Bronchial epithelial cell (primary cell): Measurements from ENCODE around the gene STX11. TPM values are rescaled to one million over a fixed set of nuclear protein-coding genes. Genes with fewer than 3 reads are reported as not detected.

Experiments used
- DNase-seq: peaks from one replicate; pipeline ENCODE4 v3.0.0-alpha.2; 2010; ENCODE audit warnings: low read depth
- FAIRE-seq: peaks from 2 replicates; lab custom pipeline; 2011; peaks lifted over from hg19 to GRCh38; lab: Jason Lieb, UNC
- H3K27me3 ChIP-seq: 2 replicates; pipeline ENCODE4 v1.5.1; 2011; ENCODE audit warnings: low read length; ENCODE audit not compliant: control insufficient read depth, insufficient read depth
- H3K36me3 ChIP-seq: 2 replicates; pipeline ENCODE4 v1.5.1; 2011; ENCODE audit warnings: low read length; ENCODE audit not compliant: control insufficient read depth, insufficient read depth
- H3K4me3 ChIP-seq: 2 replicates; pipeline ENCODE4 v1.5.1; 2011; ENCODE audit warnings: mild to moderate bottlenecking, low read depth, low read length, control low read depth
- CTCF ChIP-seq: IDR thresholded peaks from 2 replicates; pipeline ENCODE4 v1.5.1; 2011; ENCODE audit warnings: mild to moderate bottlenecking, moderate library complexity, low read length, control low read depth, inconsistent platforms; ENCODE audit not compliant: insufficient read depth, severe bottlenecking
- total RNA-seq: library from RNA; depleted of rRNA; stranded (reverse); fragments of >200 nt; gene quantifications from 2 replicates; pipeline ENCODE4 v1.2.1, GENCODE V29; 2014

The STX11 gene
- total RNA-seq, 1 donor from 2014 or later: 0.26 TPM

- H3K36me3 ChIP-seq: no peaks in the 10 kb centered on the region
- DNase-seq: no peak
- FAIRE-seq: no peak
- H3K4me3 ChIP-seq: no peak overlapping the region
- H3K27me3 ChIP-seq: no peaks in the 10 kb centered on the region
- TF ChIP-seq CTCF: no peak
These were observed 69.9 kb downstream of the STX11 start for GRCh38 chr6:144220031-144220790.

- no peak for TF ChIP-seq CTCF
- Histone ChIP-seq H3K27me3 (no peaks in the 10 kb centered on the region), H3K4me3 (no peak overlapping the region), H3K36me3 (no peaks in the 10 kb centered on the region)
- DNase-seq: no peak
- no peak for FAIRE-seq
These were observed 73.4 kb downstream of the STX11 start for GRCh38 chr6:144223686-144224085.

- Histone ChIP-seq H3K36me3 (no peaks in the 10 kb centered on the region), H3K27me3 (no peaks in the 10 kb centered on the region), H3K4me3 (no peak overlapping the region)
- no peak for FAIRE-seq
- no peak for TF ChIP-seq CTCF
- DNase-seq: no peak
These were observed 81.4 kb downstream of the STX11 start for GRCh38 chr6:144231721-144232120.

- Histone ChIP-seq H3K4me3 (no peak overlapping the region), H3K27me3 (no peaks in the 10 kb centered on the region), H3K36me3 (no peaks in the 10 kb centered on the region)
- DNase-seq (no peak), FAIRE-seq (no peak)
- no peak for TF ChIP-seq CTCF
These were observed 82.0 kb downstream of the STX11 start for GRCh38 chr6:144232176-144232831.

- no peak for DNase-seq
- no peak for FAIRE-seq
These were observed 82.5 kb downstream of the STX11 start for GRCh38 chr6:144232832-144233230.

More at GRCh38 chr6:144232832-144233230, 82.5 kb downstream of the STX11 start:
- Histone ChIP-seq H3K4me3 (no peak overlapping the region), H3K27me3 (no peaks in the 10 kb centered on the region), H3K36me3 (no peaks in the 10 kb centered on the region)
- no peak for TF ChIP-seq CTCF
